ENCODE data around the gene RGL1.
A peak's percentile ranks its signal among the peaks of the same experiment; 100 is the strongest.

The RGL1 gene

GRCh38 chr1:183915625-183916510 is 110.9 kb downstream of the RGL1 start:
- peak; percentile 48 to 78 (median 53) for DNase-seq (ENCODE audit: low read depth in 3 of 3)

DNA sequence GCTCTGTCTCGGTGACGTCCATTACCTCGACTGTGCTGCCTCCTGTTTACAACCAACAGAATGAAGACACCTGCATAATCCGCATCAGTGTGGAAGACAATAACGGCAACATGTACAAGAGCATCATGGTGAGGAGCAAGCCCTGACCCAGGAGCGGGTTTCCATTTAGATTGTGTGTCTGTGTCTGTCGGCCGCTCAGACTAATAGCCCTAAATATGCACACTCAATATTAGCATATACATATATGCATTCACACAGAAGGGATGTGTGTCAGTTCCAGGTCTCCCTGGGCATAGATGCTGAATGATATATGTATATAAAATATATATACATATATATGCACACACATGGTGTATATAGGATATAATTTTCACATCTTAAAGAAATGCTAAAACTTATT is 111.7 kb downstream of the RGL1 start:
- no peak for DNase-seq (ENCODE audit: low read depth in 3 of 3)

- DNase-seq (ENCODE audit: low read depth in 3 of 3) = no peak
These were observed 113.7 kb downstream of the RGL1 start for GRCh38 chr1:183918589-183918988.

- no peak for DNase-seq (ENCODE audit: low read depth in 3 of 3)
These were observed 115.7 kb downstream of the RGL1 start for GRCh38 chr1:183920651-183921050.

DNA sequence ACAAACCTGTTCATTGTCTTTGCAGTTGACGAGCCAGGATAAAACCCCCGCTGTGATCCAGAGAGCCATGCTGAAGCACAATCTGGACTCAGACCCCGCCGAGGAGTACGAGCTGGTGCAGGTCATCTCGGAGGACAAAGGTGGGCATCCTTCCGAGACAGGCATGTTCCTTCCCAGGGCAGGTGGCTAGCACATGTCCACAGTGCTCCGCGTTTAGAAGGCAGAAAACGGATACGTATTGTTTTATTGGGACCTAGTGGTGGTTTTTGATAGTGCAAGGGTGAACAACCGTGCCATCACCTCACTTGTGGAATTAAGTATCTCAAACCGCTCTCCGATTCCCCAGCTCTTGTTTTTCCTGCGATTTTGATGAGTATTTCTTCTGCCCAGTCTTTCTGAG is 117.3 kb downstream of the RGL1 start:
- no peak for DNase-seq (ENCODE audit: low read depth in 3 of 3)

- no peak for DNase-seq (ENCODE audit: low read depth in 3 of 3)
These were observed 121.0 kb downstream of the RGL1 start for GRCh38 chr1:183925947-183926346.

- DNase-seq (ENCODE audit: low read depth in 3 of 3) = no peak
These were observed 122.1 kb downstream of the RGL1 start for GRCh38 chr1:183926983-183927382.

DNA sequence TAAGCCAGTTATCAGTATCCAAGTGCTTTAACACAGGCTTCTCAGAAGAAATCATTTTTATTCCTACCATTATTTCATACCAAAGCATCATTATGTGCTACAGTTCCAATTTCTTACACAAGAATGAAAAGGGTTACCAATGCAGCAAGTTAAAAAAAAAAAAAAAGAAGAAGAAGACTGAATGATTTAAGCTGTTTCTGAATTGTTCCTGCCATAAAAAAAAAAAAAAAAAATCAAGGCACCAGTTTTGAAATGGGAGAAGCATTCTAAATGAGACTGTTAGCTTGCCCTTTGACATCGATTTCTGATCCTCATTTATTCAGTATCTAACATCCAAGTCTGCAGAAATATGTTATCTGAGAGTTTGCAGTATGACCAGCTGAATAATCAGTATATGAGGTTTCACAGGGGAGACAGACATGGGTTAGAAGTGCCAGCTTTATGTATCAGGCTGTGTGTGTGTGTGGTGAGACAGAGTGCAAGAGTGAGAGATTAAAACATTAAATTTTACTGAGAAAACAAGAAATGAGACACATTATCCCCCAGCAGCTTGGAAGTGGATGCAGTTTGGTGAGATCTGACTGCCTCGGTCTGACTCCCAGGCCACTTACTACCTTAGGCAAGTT is 126.8 kb downstream of the RGL1 start:
- no peak for DNase-seq (ENCODE audit: low read depth in 3 of 3)

DNA sequence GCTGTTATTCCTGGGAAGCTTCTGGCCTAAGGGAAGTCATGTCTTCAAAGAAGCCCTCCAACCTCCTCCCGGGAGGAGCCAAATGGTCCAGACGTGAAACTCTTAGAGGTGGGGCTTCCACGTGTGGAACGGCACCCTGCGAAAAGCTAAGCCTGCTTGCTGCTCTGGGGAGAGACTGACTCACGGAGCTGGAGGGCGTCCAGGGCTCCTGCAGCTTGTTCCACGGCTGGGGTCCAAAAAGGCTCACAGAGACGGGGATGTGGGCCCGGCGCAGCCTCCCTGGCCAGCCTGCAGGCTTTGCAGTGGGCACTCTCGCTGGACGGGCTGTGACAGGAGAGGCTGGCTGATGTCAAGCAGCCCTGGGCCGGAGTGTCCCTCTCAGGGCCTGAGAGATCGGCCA is 127.5 kb downstream of the RGL1 start:
- DNase-seq (ENCODE audit: low read depth in 3 of 3) = no peak

DNA sequence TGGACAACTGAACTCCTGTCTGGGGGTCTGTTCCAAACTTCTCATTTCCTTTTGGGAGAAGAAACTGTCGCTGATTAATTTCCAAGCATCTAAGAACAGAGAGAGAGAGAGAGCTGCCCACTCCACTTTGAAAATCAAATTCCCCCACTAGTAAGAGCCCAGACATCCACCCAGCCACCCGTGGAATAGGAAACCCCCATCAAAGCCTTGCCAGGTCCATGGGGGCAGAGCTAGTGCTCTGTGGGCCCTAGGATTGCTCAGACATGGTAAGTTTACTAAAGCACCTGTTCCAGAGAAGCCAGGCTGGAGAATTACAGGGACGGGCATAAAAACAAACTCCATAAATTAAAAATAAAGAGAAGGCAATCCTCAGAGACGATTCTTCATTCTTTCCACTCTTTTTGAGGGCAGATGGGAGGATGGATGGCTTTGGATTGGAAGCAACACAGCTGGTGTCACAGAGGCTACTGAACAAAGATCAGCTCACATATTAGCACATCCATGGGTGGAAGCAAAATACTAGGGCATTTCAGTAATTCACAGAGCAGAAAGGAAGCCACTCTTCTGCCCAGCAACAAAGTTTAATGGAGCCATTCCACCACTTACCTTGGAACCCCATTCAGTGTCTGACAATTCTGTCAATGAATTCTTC is 128.7 kb downstream of the RGL1 start:
- DNase-seq (ENCODE audit: low read depth in 3 of 3) = no peak

DNA sequence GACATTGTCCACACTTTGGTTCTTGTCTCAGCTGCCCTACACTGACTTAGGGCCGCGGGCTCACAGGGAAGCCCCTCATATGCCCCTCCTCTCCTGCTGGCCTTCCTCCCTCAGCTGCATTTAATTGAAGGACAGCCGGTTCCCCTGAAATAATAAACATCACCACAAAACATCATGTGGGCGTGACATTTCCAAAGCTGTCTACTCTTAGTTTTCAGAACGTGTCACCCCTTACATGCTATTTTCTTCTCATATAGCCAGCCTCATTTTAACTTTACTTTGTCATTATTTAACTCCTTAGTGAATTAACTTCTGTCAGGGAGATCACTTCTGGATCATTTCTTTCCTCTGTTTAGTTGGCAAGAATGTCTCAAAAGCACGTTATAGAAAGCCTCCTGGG is 129.4 kb downstream of the RGL1 start:
- no peak for DNase-seq (ENCODE audit: low read depth in 3 of 3)

GRCh38 chr1:183936009-183936408 is 131.1 kb downstream of the RGL1 start:
- DNase-seq (ENCODE audit: low read depth in 3 of 3) = no peak

GRCh38 chr1:183936791-183937190 is 131.9 kb downstream of the RGL1 start:
- no peak for DNase-seq (ENCODE audit: low read depth in 3 of 3)

GRCh38 chr1:183937611-183938010 is 132.7 kb downstream of the RGL1 start:
- no peak for DNase-seq (ENCODE audit: low read depth in 3 of 3)

GRCh38 chr1:183941001-183941400 is 136.1 kb downstream of the RGL1 start:
- DNase-seq (ENCODE audit: low read depth in 3 of 3) = no peak

DNA sequence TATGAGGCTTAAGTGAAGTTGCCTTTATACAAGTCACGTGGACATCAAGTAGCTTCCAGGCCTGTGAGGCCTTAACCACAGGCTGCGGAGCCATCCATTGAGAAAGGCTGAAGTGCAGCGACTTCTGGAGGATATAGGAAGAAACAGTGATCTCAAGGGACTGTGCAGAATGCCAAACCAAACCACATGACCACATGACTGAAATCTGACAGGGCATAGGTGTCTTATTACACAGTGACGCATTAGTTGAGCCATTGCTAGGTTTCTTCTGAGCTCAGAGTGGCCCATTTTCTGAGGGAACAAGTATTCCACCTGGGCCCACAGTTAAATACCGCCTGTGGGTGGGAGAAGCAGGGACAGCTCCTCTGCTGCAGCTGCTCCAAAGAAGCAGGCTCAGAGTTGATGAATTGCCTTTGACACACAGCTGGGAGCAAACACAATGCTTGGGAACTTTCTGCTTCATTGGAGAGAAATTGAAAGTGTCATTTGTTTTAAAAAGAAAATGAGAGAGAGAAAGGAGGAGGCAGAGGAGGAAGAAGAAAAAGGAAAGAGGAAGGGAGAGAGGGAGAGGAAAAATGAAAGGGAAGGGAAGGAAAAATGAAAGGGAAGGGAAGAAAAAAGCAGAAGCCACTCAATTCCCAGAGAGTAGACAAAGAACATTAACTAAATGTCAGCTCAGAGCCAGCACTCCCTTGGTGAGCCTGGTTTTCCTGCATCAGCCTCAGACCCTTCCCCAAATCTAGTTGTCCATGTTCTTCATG is 138.2 kb downstream of the RGL1 start:
- DNase-seq (ENCODE audit: low read depth in 3 of 3) = no peak

GRCh38 chr1:183945428-183946319 is 140.8 kb downstream of the RGL1 start:
- DNase-seq (ENCODE audit: low read depth in 3 of 3) = no peak

- no peak for DNase-seq (ENCODE audit: low read depth in 3 of 3)
These were observed 141.3 kb downstream of the RGL1 start for GRCh38 chr1:183946320-183946613.

GRCh38 chr1:183947988-183948387 is 143.1 kb downstream of the RGL1 start:
- no peak for DNase-seq (ENCODE audit: low read depth in 3 of 3)

DNA sequence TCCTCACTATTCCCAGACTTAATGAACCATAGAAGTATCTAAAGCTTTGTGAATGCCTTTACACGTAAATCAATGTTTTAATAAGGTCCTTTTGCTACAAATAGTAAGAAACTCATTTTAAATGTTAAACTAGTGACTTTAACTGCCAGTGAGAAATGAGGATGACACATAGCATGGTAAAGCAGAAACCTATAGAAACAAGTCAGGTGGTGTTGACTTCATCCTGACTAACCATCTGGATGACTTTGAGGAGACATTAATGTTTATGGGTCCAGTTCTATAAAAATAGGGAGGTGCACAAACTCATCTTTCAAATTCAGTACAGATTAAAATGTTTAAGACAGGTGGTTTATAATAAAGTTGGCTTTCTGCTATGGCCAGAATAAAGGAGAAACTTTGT is 147.2 kb downstream of the RGL1 start:
- DNase-seq (ENCODE audit: low read depth in 3 of 3) = no peak

GRCh38 chr1:183953031-183953430 is 148.1 kb downstream of the RGL1 start:
- DNase-seq (ENCODE audit: low read depth in 3 of 3) = no peak

Measured in stimulated activated CD4-positive, alpha-beta T cell treated with anti-CD3 and anti-CD28 coated beads, TNF-alpha, amount 100 ng/mL, for 24 hours (primary cell).